HG03175 (cell line): Measurements from ENCODE around the gene ZNF578.
"Not testable (repeated sequence)": the region's sequence is repeated elsewhere in the genome, so short reads cannot be mapped to it uniquely, and the experiment has no call there.

Experiments used
- ATAC-seq: cut with Tn5 transposase; IDR thresholded peaks from one replicate; pipeline ENCODE4 v1.9.1; 2021; ENCODE audit warnings: mild to moderate bottlenecking, moderate library complexity; ENCODE audit not compliant: unreplicated experiment

Gene ZNF578

DNA sequence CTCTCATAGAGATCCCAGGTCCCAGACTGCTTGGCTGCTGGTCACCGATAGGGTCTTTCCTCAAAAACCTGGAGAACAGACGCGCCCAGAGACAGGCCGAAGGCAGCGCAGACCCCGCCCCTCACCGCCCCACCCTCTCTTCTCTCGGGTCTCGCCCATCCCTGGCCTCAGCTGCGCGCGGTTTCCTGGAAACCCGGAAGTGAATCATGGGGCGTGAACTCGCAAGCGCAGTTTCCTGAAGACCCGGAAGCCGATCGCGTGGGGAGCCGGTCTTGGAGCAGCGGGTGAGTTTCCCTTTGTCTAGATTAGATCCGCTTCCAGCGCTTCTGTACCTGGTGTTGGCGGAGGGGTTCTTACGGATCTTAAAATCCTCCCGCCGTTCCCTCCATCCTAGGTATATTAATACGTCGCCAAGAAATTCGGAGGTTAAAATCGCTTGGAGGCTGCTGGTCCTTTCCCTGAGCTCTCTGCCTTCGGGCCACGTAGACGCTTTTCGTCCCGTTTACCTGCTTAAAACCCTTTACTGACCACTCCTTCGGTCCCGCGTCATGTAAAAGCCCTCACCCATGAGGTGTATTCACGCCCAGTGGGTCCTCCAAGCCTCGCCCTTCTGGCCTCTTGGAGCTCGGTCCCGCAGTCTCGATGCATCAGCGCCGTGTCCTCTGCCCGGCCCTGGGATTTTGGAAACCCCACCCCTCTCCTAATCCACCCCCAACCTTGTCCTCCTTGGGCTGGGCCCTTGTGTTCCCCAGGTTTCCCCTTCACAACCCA lies at the start of gene ZNF578:
Gene ZNF578 (plus strand): TSS at position 230 of the 771 bp plus-strand sequence. CDS start 48,293 bp downstream, outside the sequence.
- ATAC-seq, result no peak

DNA sequence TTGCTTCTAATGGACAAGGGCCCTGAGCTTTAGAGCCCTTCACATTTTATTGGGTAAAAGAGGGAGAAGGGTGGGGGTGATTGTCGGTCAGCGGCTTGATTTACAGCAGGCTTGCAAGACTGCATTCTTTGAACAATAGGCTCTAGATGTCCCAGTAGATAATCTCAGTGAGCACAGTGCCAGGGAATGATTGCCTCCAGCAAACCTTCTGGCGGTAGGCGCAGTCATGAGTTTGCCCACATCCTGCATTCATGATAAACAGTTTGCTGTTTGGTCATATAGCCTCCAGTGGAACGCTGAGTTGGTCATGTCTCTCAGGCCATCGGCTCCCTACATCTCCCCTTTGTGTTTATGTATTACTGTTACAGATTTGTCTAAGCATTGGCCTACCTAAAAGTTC lies 43.1 kb upstream of the ZNF578 start:
- no peak for ATAC-seq

DNA sequence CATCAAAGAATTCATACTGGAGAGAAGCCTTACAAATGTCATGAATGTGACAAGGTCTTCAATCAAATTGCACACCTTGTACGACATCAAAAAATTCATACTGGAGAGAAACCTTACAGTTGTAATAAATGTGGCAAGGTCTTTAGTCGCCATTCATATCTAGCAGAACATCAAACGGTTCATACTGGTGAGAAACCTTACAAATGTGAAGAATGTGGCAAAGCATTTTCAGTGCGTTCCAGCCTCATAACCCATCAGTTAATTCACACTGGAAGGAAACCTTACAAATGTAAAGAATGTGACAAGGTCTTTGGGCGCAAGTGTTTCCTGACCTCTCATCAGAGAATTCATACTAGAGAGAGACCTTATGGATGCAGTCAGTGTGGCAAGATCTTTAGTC lies 37.6 kb upstream of the ZNF578 start:
- ATAC-seq, result no peak

DNA sequence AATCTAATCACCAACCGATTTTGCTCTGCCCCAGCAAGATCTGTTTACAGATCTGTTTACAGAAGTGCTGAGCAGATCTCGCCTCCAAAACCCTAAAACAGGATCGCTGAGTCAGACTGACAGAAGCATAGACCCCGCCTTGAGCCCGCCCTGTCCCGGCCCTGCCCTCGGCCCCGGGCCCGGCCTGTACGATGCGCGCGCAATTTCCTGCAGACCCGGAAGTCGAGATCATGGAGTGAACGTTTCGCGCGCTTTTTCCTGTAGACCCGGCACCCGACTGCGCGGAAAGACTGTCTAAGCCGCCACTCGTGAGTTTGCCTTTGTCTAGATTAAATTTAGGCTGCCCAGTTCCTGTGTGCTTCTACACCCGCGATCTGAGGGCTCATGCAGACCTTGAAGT lies 24.4 kb upstream of the ZNF578 start, which contains the start of gene ZNF534:
Gene ZNF534 (plus strand): TSS at position 212 of the 400 bp plus-strand sequence. CDS start 2,327 bp downstream, outside the sequence.
- ATAC-seq, result no peak

DNA sequence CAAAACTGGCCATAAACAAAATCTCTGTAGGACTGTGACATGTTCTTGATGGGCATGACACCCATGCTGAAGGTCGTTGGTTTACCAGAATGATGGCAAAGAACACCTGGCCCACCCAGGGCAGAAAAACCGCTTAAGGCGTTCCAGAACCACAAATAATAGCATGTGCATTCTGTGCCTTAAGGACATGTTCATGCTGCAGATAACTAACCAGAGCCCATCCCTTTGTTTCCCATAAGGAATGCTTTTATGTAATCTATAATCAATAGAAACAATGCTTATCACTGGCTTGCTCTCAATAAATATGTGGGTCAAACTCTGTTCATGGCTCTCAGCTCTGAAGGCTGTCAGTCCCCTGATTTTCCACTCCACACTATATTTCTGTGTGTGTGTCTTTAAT lies 11.2 kb upstream of the ZNF578 start:
- ATAC-seq, result no peak

DNA sequence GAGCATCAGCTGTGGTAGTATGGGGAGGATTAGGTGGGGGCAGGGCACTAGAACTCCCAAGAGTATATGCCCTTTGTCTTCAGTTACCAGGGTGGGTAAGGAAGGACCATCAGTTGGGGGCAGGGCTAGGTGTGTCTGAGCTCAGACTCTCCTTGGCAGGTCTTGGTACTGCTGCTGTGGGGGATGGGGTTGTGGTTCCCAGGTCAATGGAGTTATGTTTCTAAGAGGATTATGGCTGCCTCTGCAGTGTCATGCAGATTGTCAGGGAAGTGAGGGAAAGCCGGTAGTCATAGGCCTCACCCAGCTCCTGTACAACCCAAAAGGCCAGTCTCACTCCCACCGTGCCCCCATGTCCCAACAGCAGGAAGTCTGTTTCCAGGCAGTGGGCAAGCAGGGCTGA lies 8.8 kb upstream of the ZNF578 start:
- no peak for ATAC-seq

DNA sequence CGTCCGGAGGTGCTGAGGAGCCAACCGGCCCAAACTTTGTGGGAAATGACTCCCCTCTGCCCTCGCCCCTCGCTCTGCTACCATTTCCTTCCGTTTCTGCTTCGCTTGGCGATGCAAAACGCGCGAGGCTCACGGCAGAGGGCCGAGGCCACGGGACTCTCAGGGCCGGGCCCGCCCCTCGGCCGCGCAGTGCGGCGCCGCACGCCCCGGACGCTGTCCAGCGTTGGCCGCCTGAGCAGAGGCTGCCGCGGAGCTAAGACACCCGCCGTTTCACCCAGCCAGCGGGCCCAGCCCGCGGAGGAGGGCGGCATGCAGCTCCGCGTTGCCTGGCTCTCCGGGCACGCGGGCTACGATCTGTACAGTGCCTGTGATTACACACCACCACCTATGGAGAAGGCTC lies 2.1 kb upstream of the ZNF578 start:
- ATAC-seq, result no peak

DNA sequence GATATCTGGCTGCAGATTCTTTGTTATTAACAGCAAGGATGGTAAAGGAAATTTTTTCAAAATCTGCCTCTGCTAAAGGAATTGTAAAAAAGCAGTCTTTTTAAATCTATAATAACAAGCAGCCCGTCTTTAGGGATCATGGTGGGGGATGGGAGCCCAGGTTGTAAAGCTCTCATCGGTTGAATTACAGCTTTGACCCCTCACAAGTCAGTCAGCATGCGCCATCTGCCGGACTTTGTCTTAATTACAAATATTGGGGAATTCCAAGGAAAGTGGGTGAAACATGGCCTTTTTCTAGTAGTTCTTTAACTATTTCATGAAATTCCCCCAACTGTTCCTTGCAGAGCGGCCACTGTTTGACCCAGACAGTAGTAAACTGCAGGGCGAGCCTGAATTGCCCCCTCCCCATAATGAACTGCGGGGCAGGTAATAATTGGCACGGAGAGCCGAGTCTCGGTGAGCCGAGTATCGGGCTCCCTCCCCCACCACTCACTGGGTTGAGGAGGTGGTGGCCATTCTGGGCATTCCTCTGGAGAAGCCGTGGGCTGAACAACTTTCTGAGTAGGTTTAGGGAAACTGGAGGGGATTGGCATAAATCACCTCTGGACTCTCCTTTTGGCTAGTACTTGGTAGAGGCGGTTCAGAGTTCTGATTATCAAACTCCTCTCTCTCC lies 11.6 kb downstream of the ZNF578 start:
- no peak for ATAC-seq

DNA sequence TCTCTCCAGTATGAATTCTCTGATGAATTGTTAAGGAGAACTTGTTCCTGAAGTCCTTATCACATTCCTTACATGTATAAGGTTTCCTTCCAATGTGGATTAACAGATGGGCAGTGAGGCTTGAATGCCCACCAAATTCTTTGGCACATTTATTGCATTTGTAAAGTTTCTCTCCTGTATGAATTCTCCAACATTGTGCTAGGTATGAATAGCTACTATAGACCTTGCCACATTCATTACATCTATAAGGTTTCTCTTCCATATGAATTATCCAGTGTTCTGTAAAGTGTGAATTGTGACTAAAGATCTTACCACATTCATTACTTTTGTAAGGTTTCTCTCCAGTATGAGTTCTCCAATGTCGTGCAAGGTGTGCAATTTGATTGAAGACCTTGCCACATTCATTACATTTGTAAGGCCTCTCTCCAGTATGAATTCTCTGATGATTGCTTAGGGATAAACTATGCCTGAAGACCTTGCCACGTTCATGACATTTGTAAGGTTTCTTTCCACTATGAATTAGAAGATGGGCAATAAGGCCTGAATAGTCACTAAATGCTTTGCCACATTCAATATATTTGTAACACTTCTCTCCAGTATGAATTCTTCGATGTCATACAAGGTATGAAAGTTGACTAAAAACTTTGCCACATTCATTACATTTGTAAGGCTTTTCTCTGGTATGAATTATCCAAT lies 20.4 kb downstream of the ZNF578 start:
- no peak for ATAC-seq

DNA sequence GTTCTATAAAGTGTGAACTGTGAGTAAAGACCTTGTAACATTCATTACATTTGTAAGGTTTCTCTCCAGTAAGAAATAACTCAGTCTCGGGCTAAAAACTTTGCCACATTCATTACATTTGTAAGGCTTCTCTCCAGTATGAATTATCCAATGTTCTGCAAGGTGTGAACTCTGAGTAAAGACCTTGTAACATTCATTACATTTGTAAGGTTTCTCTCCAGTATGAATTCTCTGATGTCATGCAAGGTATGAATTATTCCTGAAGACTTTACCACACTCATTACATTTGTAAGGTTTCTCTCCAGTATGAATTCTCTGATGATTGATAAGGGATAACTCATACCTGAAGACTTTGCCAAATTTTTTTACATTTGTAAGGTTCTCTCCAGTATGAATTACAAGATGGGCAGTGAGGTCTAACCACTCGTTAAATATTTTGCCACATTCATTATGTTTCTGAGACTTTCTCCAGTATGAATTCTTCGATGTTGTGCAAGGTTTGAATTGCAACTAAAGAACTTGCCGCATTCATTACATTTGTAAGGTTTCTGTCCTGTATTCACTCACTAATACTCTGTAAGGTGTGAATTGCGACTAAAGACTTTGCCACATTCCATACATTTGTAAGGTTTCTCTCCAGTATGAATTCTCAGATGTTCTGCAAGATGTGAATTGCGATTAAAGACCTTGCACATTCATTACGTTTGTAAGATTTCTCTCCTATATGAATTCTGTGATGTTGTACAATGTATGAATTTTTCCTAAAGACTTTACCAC lies 21.2 kb downstream of the ZNF578 start:
- ATAC-seq, result no peak

DNA sequence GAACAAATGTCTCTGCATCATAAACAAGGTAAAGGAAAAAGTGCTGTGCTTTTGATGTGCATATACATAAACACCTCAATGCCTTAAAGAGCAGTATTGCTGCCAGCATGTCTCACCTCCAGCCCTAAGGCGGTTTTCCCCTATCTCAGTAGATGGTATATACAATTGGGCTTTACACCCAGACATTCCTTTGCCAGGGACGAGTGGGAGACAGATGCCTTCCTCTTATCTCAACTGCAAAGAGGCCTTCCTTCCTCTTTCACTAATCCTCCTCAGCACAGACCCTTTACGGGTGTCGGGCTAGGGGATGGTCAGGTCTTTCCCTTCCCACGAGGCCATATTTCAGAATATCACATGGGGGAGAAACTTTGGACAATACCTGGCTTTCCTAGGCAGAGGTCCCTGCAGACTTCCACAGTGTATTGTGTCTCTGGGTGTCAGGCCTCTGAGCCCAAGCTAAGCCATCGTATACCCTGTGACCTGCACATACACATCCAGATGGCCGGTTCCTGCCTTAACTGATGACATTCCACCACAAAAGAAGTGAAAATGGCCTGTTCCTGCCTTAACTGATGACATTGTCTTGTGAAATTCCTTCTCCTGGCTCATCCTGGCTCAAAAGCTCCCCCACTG lies 30.9 kb downstream of the ZNF578 start:
- not testable (repeated sequence) for ATAC-seq

DNA sequence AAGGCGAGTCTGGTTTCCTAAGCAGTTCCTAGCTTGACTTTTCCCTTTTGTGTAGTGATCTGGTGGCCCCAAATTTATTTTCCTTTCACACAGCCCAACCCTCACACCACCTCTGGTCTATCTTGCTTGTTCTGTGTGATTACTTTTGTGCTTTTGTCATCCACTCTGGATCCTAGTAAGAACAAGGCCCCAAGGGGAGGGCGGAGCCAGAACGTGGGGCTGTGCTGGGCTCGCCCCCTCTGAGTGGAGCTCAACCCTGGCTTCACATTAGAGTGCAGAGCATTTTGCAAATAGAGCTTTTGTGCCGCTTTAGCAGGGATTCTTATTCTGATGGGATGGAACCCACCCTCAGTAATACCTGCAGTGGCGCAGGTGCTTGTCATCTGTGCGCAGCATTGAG lies 31.7 kb downstream of the ZNF578 start:
- ATAC-seq, result not testable (repeated sequence)

DNA sequence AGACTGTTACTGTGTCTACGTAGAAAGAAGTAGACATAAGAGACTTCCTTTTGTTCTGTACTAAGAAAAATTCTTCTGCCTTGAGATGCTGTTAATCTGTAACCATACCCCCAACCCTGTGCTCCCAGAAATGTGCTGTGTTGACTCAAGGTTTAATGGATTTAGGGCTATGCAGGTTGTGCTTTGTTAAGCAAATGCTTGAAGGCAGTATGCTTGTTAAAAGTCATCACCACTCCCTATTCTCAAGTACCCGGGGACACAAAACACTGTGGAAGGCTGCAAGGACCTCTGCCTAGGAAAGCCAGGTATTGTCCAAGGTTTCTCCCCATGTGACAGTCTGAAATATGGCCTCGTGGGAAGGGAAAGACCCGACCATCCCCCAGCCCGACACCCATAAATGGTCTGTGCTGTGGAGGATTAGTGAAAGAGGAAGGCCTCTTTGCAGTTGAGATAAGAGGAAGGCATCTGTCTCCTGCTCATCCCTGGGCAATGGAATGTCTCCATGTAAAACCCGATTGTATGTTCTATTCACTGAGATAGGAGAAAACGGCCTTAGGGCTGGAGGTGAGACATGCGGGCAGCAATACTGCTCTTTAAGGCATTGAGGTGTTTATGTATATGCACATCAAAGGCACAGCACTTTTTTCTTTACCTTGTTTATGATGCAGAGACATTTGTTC lies 32.3 kb downstream of the ZNF578 start:
- ATAC-seq, result not testable (repeated sequence)

DNA sequence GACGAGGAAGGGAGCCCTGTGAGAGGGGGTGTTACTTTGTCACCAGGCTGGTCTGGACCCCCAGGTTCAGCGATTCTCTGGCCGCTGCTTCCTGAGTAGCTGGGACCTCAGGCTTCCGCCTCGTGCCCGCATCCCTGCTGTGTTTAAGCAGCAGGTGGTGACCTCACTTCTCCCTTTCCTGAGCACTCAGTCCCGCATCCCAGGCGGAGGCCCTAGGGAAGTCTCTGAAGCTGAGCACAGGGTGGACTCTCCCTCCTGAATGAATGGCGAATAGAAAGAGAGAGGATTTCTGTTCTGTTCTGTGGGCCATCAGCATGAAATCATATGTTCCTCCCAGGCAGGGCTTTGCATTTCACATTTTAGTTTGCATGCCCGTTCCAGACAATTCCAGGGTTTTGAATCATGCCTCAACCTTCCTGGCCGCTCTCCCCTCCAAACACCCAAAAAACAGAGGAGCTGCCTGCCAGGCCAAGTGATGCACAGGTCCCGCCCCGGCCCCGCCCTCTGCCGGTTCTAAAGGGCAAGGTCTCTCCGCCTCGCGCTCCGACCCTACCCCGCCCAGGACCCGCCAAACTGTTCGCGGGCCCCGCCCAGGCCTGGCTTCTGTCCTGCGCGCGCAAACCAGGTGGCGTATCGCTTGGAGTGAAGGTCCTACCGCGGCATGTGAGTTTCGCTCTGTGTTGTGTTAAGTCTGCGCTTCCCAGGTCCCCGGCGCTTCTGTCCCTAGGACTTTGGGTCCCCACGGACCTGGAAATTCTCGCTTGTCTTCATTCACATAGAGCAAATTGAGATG lies 39.0 kb downstream of the ZNF578 start:
- no peak for ATAC-seq

DNA sequence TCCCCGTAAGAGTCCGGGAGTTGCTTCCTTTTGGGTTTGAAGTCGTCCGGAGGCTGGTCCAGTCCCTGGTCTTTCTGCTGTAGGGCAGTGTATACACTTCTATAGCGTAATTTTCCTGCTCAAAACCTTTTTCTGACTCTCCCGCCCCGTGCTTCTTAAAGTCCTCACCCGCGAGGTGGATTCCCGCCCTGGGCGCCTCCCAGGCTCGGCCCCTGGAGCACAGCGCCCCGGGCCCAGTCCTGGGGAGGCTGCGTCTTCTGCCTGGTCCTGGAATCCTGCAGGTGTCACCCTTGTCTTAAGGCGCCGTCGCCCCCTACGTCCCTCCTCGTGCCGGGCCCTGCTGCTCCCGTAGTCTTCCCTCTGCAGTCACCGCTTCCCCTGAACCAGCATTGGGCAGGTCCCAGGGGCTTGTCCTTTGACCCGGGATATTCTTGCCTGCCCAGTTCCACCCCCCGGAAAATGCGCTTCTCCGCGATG lies 39.7 kb downstream of the ZNF578 start:
- no peak for ATAC-seq

DNA sequence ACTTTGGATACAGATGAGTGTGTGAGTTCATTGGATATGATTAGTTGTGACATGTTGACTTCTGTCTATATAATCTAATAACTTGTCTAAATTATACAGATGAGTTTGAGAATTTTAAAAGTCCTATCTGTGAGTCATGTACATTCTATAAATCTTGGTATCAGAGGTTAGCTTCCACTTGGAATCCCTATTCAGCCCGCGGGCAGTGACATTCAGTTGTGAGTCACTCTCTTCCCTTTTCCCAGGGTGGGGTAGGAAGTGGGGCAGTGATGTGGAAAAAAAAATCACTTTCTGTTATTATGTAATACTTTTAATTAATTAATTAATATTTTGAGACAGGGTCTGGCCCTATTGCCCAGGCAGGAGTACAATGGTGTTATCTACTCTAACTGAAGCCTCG lies 41.2 kb downstream of the ZNF578 start:
- no peak for ATAC-seq

DNA sequence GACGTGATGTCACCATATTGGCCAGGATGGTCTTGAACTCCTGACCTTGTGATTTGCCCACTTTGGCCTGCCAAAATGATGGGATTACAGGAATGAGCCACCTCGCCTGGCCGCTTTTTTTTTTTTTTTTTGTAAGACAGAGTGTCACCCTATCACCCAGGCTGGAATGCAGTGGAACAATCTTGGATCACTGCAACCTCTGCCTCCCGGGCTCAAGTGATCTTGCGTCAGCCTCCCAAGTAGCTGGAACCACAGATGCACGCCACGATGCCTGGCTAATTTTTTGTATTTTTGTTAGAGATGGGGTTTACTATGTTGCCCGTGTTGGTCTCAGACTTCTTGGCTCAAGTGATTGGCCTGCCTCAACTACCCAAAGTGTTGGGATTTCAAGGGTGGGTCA lies 45.2 kb downstream of the ZNF578 start:
- ATAC-seq, result no peak

DNA sequence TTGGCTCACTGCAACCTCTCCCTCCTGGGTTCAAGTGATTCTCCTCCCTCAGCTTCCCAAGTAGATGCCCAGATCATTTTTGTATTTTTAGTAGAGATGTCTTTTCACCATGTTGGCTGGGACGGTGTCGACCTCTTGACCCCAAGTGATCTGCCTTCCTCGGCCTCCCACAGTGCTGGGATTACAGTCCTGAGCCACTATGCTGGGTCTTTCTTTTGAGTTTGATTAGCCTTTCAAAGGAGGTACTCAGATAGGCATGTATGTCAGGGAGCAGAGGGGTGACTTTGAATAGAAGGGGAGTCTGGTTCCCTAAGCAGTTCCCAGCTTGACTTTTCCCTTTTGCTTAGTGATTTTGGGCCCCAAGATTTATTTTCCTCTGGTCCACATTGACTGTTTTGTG lies 47.1 kb downstream of the ZNF578 start:
- ATAC-seq, result not testable (repeated sequence)

DNA sequence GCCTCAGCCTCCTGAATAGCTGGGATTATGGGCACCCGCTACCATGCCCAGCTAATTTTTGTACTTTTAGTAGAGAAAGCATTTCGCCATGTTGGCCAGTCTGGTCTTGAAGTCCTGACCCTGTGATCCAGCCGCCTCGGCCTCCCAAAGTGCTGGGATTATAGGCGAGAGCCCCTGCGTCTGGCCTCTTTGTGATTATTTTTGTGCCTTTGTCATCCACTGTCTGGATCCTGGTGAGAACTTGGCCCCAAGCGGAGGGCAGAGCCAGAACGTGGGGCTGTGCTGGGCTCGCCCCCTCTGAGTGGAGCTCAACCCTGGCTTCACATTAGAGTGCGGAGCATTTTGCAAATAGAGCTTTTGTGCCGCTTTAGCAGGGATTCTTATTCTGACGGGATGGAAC lies 47.6 kb downstream of the ZNF578 start:
- ATAC-seq, result not testable (repeated sequence)
